ENCODE measurements around the gene SECISBP2.

Gene SECISBP2

GRCh38 chr9:89398621-89399020, 80.3 kb downstream of the SECISBP2 start:
- no peak for TF ChIP-seq CTCF (IDR thresholded peaks at IDR 0.05)
- Mint-ChIP-seq H3K4me1 (peaks cover 23% of the 10 kb centered on the region), H3K27me3 (ENCODE audit: low read depth, poor library complexity) (no peaks in the 10 kb centered on the region), H3K9me3 (no peaks in the 10 kb centered on the region), H3K27ac (peak overlapping the region; percentile 62), H3K36me3 (ENCODE audit: low read depth) (peaks cover 39% of the 10 kb centered on the region), H3K4me3 (no peak overlapping the region)
- DNase-seq, result no peak

- Mint-ChIP-seq H3K27ac (no peak overlapping the region), H3K9me3 (no peaks in the 10 kb centered on the region), H3K27me3 (ENCODE audit: low read depth, poor library complexity) (no peaks in the 10 kb centered on the region), H3K36me3 (ENCODE audit: low read depth) (peaks cover 27% of the 10 kb centered on the region), H3K4me1 (peaks cover 22% of the 10 kb centered on the region), H3K4me3 (no peak overlapping the region)
- no peak for DNase-seq
- no peak for TF ChIP-seq CTCF (IDR thresholded peaks at IDR 0.05)
These were observed 82.3 kb downstream of the SECISBP2 start for GRCh38 chr9:89400403-89401116.

GRCh38 chr9:89402695-89403427, 84.6 kb downstream of the SECISBP2 start:
- peaks cover 5% of the 10 kb centered on the region for H3K9me3 Mint-ChIP-seq
- no peaks in the 10 kb centered on the region for H3K27me3 Mint-ChIP-seq (ENCODE audit: low read depth, poor library complexity)
- H3K4me1 Mint-ChIP-seq, result peaks cover 36% of the 10 kb centered on the region

GRCh38 chr9:89404074-89404473, 85.8 kb downstream of the SECISBP2 start:
- DNase-seq, result no peak

More at GRCh38 chr9:89402695-89403427, 84.6 kb downstream of the SECISBP2 start:
- Mint-ChIP-seq H3K4me3 (no peak overlapping the region), H3K36me3 (ENCODE audit: low read depth) (peaks cover 25% of the 10 kb centered on the region), H3K27ac (no peak overlapping the region)
- DNase-seq, result no peak
- TF ChIP-seq CTCF (IDR thresholded peaks at IDR 0.05), result no peak

GRCh38 chr9:89405826-89406225, 87.5 kb downstream of the SECISBP2 start:
- no peak for DNase-seq
- Mint-ChIP-seq H3K9me3 (peaks cover 13% of the 10 kb centered on the region), H3K36me3 (ENCODE audit: low read depth) (peaks cover 35% of the 10 kb centered on the region), H3K4me3 (no peak overlapping the region), H3K27me3 (ENCODE audit: low read depth, poor library complexity) (peaks cover 3% of the 10 kb centered on the region), H3K27ac (peak overlapping the region; percentile 88), H3K4me1 (peaks cover 35% of the 10 kb centered on the region)
- TF ChIP-seq CTCF (IDR thresholded peaks at IDR 0.05), result no peak

More at GRCh38 chr9:89404074-89404473, 85.8 kb downstream of the SECISBP2 start:
- Mint-ChIP-seq H3K4me3 (no peak overlapping the region), H3K27me3 (ENCODE audit: low read depth, poor library complexity) (no peaks in the 10 kb centered on the region), H3K9me3 (peaks cover 5% of the 10 kb centered on the region), H3K4me1 (peaks cover 36% of the 10 kb centered on the region), H3K27ac (no peak overlapping the region), H3K36me3 (ENCODE audit: low read depth) (peaks cover 19% of the 10 kb centered on the region)
- no peak for TF ChIP-seq CTCF (IDR thresholded peaks at IDR 0.05)

Measured in nephron progenitor cell (in vitro differentiated cells).